ENCODE measurements around the gene BOC. TPM values are rescaled to one million over a fixed set of nuclear protein-coding genes. Genes with fewer than 3 reads are reported as not detected.

Gene BOC
- total RNA-seq, 2 donors from 2014 or later: not detected

GRCh38 chr3:113254171-113254947 is 43.0 kb downstream of the BOC start:
- Mint-ChIP-seq H3K36me3 (ENCODE audit: low read depth) (peaks cover 2% of the 10 kb centered on the region), H3K4me1 (peaks cover 4% of the 10 kb centered on the region), H3K4me3 (no peak overlapping the region), H3K27ac (no peak overlapping the region), H3K27me3 (peaks cover 33% of the 10 kb centered on the region)
- ATAC-seq (no peak), DNase-seq (no peak)
- no peaks in the 10 kb centered on the region for H3K9me3 ChIP-seq (ENCODE audit: control insufficient read depth, low read length, poor library complexity, severe bottlenecking)

DNA sequence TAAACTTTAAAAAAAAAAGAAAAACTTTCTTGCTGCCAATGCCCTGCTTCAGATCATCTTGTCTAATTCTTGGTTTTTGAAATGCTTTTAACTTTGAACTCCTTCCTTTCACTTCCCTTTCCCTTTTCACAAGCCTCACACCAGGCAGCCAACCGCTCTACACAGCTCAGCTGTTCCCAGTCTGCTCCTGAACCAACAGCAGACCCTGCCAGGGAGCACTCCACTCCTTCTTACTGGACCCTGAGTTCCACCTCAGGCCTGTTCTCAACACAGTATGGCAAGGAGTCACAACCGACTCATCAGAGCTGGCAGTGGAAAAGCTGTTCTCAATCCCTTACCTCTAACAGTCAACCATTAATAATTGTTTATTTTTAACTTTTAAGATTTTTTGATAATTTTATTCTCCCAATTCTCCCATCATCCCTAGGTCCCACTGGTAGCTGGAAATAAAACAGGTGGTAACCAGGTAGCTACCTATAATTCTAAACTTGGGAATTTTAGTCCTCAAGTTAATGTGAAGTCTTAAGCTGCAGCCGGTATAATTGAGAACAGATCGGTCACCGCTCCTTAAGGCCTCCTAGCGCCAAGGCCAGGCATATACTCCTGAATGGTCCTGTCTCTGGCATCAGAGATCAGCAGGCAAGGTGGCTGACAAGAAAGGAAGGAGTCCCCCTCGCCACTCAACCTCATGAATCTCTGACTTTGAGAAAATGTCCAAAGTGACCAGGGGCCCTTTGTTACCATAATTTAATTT is 43.9 kb downstream of the BOC start:
- peaks cover 2% of the 10 kb centered on the region for H3K36me3 Mint-ChIP-seq (ENCODE audit: low read depth)
- no peak overlapping the region for H3K4me3 Mint-ChIP-seq
- H3K9me3 ChIP-seq (ENCODE audit: control insufficient read depth, low read length, poor library complexity, severe bottlenecking): no peaks in the 10 kb centered on the region
- no peak overlapping the region for H3K27ac Mint-ChIP-seq
- H3K4me1 Mint-ChIP-seq: peaks cover 4% of the 10 kb centered on the region
- DNase-seq: no peak
- no peak for ATAC-seq
- peaks cover 35% of the 10 kb centered on the region for H3K27me3 Mint-ChIP-seq

- Mint-ChIP-seq H3K4me3 (no peak overlapping the region), H3K36me3 (ENCODE audit: low read depth) (peaks cover 4% of the 10 kb centered on the region), H3K27ac (no peak overlapping the region), H3K4me1 (peaks cover 4% of the 10 kb centered on the region), H3K27me3 (peaks cover 40% of the 10 kb centered on the region)
- DNase-seq: no peak
- no peaks in the 10 kb centered on the region for H3K9me3 ChIP-seq (ENCODE audit: control insufficient read depth, low read length, poor library complexity, severe bottlenecking)
- no peak for ATAC-seq
Measured at GRCh38 chr3:113255854-113256615, 44.7 kb downstream of the BOC start.

DNA sequence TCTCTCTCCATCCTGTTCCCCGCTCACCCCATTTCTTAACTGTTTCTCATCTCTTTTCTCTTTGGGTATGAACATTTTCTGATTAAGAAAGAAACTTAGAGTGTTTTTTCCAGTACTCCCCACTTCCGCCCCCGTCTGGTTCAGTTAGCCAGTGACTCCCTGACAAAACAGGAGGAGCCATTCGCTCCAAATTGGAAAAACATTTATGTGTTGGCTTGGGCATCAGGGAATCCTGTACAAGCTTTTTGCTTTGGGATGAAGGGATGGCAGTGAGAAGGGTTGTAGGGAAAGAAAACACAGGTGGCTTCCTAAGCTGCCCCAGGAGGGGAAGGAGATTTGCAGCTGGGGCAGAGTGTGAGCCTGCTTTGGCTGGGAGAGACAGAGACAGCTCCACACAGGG is 47.0 kb downstream of the BOC start:
- ATAC-seq (no peak), DNase-seq (no peak)
- H3K27me3 Mint-ChIP-seq: peaks cover 53% of the 10 kb centered on the region
- no peak overlapping the region for H3K27ac Mint-ChIP-seq
- H3K9me3 ChIP-seq (ENCODE audit: control insufficient read depth, low read length, poor library complexity, severe bottlenecking): no peaks in the 10 kb centered on the region
- H3K4me1 Mint-ChIP-seq: peaks cover 4% of the 10 kb centered on the region
- peaks cover 6% of the 10 kb centered on the region for H3K36me3 Mint-ChIP-seq (ENCODE audit: low read depth)
- no peak overlapping the region for H3K4me3 Mint-ChIP-seq

DNA sequence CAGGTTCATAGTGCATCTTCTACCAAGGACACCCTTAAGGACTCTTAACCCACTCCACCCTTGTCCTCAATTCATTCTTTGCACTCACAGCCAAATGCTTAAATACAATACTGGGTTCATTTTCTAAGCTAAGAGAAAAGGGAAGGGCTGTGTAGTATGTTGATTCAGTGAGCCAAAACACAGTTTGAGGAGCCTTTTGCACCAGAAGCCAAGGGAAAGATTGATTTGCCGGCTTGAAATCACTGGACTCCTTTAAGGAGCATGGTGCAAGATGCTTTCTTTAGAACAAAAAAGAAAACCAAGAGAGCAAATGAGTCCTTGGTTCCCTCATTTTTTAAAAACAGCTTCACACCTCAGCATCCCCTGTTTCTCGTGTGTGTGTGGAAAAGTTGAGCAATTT is 47.8 kb downstream of the BOC start:
- peaks cover 6% of the 10 kb centered on the region for H3K36me3 Mint-ChIP-seq (ENCODE audit: low read depth)
- no peaks in the 10 kb centered on the region for H3K9me3 ChIP-seq (ENCODE audit: control insufficient read depth, low read length, poor library complexity, severe bottlenecking)
- H3K4me1 Mint-ChIP-seq: peaks cover 4% of the 10 kb centered on the region
- DNase-seq (no peak), ATAC-seq (no peak)
- H3K27me3 Mint-ChIP-seq: peaks cover 57% of the 10 kb centered on the region
- no peak overlapping the region for H3K4me3 Mint-ChIP-seq
- no peak overlapping the region for H3K27ac Mint-ChIP-seq

DNA sequence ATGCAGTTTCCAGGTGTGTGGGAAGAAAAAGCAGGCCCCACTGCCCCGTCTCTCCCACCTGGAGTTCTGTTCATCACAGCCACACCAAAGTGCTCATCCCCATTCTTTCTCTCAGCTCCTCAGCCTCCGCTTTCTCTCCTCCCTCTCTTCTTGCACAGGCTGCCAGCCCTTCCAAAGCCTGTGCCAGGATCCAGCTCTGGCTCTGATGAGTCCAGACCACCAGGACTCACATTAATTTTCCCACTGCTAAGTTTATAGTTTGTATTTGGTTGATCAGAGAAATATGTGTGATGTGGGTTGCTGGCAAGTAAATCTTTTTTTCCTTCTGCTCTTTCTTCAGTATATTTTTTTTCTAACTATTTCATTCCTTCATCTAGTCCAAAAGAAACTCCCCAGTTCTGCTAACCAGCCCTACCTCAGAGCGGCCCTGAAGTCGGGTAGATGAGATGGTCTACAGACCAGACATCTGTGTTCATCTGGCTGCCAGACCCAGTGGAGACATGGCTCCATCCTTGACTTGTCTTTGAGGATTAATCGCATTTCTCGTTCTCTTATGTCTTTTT is 49.8 kb downstream of the BOC start:
- no peaks in the 10 kb centered on the region for H3K9me3 ChIP-seq (ENCODE audit: control insufficient read depth, low read length, poor library complexity, severe bottlenecking)
- Mint-ChIP-seq H3K27me3 (peaks cover 57% of the 10 kb centered on the region), H3K36me3 (ENCODE audit: low read depth) (peaks cover 6% of the 10 kb centered on the region), H3K4me3 (no peak overlapping the region), H3K27ac (no peak overlapping the region), H3K4me1 (peaks cover 4% of the 10 kb centered on the region)
- DNase-seq: no peak
- no peak for ATAC-seq

GRCh38 chr3:113261626-113262303 is 50.4 kb downstream of the BOC start:
- Mint-ChIP-seq H3K4me1 (peaks cover 4% of the 10 kb centered on the region), H3K4me3 (no peak overlapping the region), H3K27me3 (peaks cover 57% of the 10 kb centered on the region), H3K36me3 (ENCODE audit: low read depth) (peaks cover 6% of the 10 kb centered on the region), H3K27ac (no peak overlapping the region)
- H3K9me3 ChIP-seq (ENCODE audit: control insufficient read depth, low read length, poor library complexity, severe bottlenecking): no peaks in the 10 kb centered on the region
- DNase-seq (no peak), ATAC-seq (no peak)

DNA sequence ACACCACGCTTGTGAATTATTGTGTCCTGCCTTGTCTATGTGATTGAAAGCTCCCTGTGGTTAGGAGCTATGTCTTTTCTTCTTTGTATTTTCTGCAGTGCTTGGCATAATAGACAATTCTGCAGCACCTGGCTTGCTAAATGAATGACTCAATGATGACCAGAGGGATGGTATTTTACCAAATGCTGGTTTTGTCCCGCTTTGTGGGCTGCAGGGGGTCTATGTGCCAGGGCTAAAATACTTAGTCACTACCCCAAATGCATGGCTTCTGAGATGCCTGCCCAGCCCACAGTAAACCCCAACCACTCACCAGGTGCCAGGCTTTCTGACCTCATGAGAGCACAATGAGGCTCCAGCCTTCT is 50.9 kb downstream of the BOC start:
- peaks cover 4% of the 10 kb centered on the region for H3K4me1 Mint-ChIP-seq
- peaks cover 57% of the 10 kb centered on the region for H3K27me3 Mint-ChIP-seq
- no peak overlapping the region for H3K4me3 Mint-ChIP-seq
- no peaks in the 10 kb centered on the region for H3K9me3 ChIP-seq (ENCODE audit: control insufficient read depth, low read length, poor library complexity, severe bottlenecking)
- no peak for DNase-seq
- peaks cover 6% of the 10 kb centered on the region for H3K36me3 Mint-ChIP-seq (ENCODE audit: low read depth)
- H3K27ac Mint-ChIP-seq: no peak overlapping the region
- no peak for ATAC-seq

DNA sequence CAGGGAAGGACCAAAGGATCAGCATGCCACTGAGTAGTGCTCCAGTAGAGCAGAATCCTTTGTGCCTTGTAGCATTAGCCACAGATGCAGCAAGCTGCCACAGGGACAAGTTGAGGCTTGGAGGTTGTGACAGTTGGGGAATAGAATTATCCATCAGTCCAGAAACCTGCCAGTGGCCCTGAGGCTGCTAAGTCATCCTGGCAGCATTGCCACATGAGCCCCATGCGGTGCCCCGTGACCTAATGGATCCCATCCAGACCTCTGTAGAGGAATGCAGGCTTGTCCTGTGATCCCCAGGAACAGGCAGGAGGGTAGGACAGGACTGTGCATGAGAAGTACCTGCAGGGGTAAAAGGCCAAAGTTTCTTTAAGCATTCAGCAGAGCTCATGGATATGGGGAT is 51.7 kb downstream of the BOC start:
- no peak overlapping the region for H3K27ac Mint-ChIP-seq

DNA sequence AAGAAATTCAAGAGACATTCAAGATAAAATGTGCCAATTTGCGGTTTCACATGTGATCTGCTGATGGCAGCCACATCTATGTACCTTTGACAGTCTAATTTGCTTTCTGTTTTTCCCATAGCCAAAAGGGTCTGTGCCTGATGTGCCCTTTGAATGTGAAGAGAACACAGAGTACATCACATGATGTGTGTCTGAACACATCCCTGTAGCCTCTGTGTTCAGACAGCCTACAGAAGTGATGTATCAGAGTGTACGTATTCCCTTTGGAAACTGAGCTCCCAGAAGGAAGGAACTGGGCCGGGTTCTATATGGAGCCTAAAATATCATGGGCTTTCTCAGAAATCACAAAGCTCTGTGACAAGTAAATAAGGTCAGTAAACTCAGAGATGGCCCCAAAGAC is 52.4 kb downstream of the BOC start:
- Mint-ChIP-seq H3K36me3 (ENCODE audit: low read depth) (peaks cover 4% of the 10 kb centered on the region), H3K4me3 (no peak overlapping the region), H3K4me1 (no peaks in the 10 kb centered on the region), H3K27ac (no peak overlapping the region), H3K27me3 (peaks cover 58% of the 10 kb centered on the region)
- H3K9me3 ChIP-seq (ENCODE audit: control insufficient read depth, low read length, poor library complexity, severe bottlenecking): no peaks in the 10 kb centered on the region
- no peak for DNase-seq
- no peak for ATAC-seq

More for the DNA sequence above, 51.7 kb downstream of the BOC start:
- ATAC-seq (no peak), DNase-seq (no peak)
- no peak overlapping the region for H3K4me3 Mint-ChIP-seq
- H3K27me3 Mint-ChIP-seq: peaks cover 57% of the 10 kb centered on the region
- peaks cover 4% of the 10 kb centered on the region for H3K4me1 Mint-ChIP-seq
- H3K36me3 Mint-ChIP-seq (ENCODE audit: low read depth): peaks cover 6% of the 10 kb centered on the region
- H3K9me3 ChIP-seq (ENCODE audit: control insufficient read depth, low read length, poor library complexity, severe bottlenecking): no peaks in the 10 kb centered on the region

GRCh38 chr3:113264283-113265131 is 53.1 kb downstream of the BOC start:
- no peak overlapping the region for H3K4me3 Mint-ChIP-seq
- peaks cover 55% of the 10 kb centered on the region for H3K27me3 Mint-ChIP-seq
- DNase-seq: no peak
- no peak for ATAC-seq
- H3K4me1 Mint-ChIP-seq: no peaks in the 10 kb centered on the region
- H3K9me3 ChIP-seq (ENCODE audit: control insufficient read depth, low read length, poor library complexity, severe bottlenecking): no peaks in the 10 kb centered on the region
- no peak overlapping the region for H3K27ac Mint-ChIP-seq
- H3K36me3 Mint-ChIP-seq (ENCODE audit: low read depth): peaks cover 4% of the 10 kb centered on the region

- Mint-ChIP-seq H3K4me3 (no peak overlapping the region), H3K27ac (no peak overlapping the region), H3K27me3 (peaks cover 47% of the 10 kb centered on the region), H3K36me3 (ENCODE audit: low read depth) (peaks cover 4% of the 10 kb centered on the region), H3K4me1 (no peaks in the 10 kb centered on the region)
- ATAC-seq (no peak), DNase-seq (no peak)
- no peaks in the 10 kb centered on the region for H3K9me3 ChIP-seq (ENCODE audit: control insufficient read depth, low read length, poor library complexity, severe bottlenecking)
Measured at GRCh38 chr3:113265231-113265630, 53.9 kb downstream of the BOC start.
